Keratinocyte (primary cell): ENCODE data around the gene PLA2G6.

ENCODE experiments used
- CTCF ChIP-seq, 3 experiments: IDR thresholded peaks in 1 of 3; conservative IDR thresholded peaks in 1 of 3; optimal IDR thresholded peaks in 1 of 3; 2 replicates in 2 of 3; 3 replicates in 1 of 3; pipeline versions ENCODE3 to v1.5.1; 2011; ENCODE audit warnings: low read length in 3 of 3, mild to moderate bottlenecking in 3 of 3, moderate library complexity in 2 of 3, control low read depth in 1 of 3, inconsistent platforms in 1 of 3; ENCODE audit not compliant: insufficient read depth in 2 of 3; ENCODE audit errors: extremely low read depth in 1 of 3
- EZH2 ChIP-seq: IDR thresholded peaks from one replicate; pipeline ENCODE4 v1.6.1; 2012; ENCODE audit warnings: inconsistent platforms, mild to moderate bottlenecking, low read length, moderate library complexity

GRCh38 chr22:38142606-38143005, 39.0 kb downstream of the PLA2G6 start:
- TF ChIP-seq CTCF (optimal IDR thresholded peaks at IDR 0.05 in 1 of 3, IDR thresholded peaks at IDR 0.05 in 1 of 3, conservative IDR thresholded peaks at IDR 0.05 in 1 of 3; ENCODE audit: extremely low read depth in 1 of 3, insufficient read depth in 2 of 3, low read length in 3 of 3) (no peak), EZH2 (no peak)
